ENCODE measurements around the gene MDN1.
"Not testable (repeated sequence)": the region's sequence is repeated elsewhere in the genome, so short reads cannot be mapped to it uniquely, and the experiment has no call there.

The MDN1 gene

DNA sequence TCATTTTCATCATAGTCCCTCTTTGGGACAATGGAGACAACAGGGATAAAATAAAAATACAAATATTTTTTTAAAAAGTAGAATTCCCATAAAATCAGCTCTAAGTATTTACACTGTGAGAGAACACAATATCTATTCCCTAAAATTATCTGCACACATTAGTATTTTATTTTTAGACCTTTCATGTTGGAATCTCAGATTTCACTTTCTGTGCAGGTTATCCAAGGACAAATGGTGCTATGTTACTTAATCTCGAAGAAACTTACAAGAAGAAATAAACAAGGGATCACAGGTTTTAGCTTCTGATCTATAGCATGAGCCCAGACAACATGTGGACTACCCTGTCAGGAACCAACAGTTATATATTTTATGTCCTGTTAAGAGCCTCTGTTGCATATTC is 158.0 kb downstream of the MDN1 start:
- no peak overlapping the region for H3K4me3 Mint-ChIP-seq
- H3K36me3 Mint-ChIP-seq (ENCODE audit: low read depth) = peaks cover 87% of the 10 kb centered on the region
- no peaks in the 10 kb centered on the region for H3K9me3 Mint-ChIP-seq
- intact Hi-C loops (cut with micrococcal nuclease) = no loop called here
- no peaks in the 10 kb centered on the region for H3K27me3 Mint-ChIP-seq
- no peaks in the 10 kb centered on the region for H3K4me1 Mint-ChIP-seq (ENCODE audit: low read depth)
- no peak overlapping the region for H3K27ac Mint-ChIP-seq

DNA sequence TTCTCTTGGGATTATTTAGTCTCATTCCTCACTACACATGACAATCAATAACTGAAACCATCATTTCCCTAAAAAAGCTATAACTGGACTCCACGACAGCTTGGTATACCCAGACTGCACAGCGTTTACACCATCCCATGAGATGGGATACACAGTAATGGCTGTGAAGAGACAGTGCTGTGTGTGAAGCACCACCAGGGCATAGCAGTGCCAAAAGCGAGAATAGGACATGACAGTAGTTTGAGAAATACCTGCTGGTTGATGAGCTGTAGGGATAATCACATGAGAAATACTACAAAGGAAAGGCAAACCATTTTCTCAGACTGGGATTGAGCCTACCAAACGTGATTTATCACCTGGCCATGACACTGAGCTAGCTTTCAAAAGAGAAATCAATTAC is 158.6 kb downstream of the MDN1 start:
- no peaks in the 10 kb centered on the region for H3K9me3 Mint-ChIP-seq
- H3K27ac Mint-ChIP-seq = no peak overlapping the region
- no peak overlapping the region for H3K4me3 Mint-ChIP-seq
- peaks cover 87% of the 10 kb centered on the region for H3K36me3 Mint-ChIP-seq (ENCODE audit: low read depth)
- intact Hi-C loops (cut with micrococcal nuclease) = no loop called here
- no peaks in the 10 kb centered on the region for H3K4me1 Mint-ChIP-seq (ENCODE audit: low read depth)
- H3K27me3 Mint-ChIP-seq = no peaks in the 10 kb centered on the region

DNA sequence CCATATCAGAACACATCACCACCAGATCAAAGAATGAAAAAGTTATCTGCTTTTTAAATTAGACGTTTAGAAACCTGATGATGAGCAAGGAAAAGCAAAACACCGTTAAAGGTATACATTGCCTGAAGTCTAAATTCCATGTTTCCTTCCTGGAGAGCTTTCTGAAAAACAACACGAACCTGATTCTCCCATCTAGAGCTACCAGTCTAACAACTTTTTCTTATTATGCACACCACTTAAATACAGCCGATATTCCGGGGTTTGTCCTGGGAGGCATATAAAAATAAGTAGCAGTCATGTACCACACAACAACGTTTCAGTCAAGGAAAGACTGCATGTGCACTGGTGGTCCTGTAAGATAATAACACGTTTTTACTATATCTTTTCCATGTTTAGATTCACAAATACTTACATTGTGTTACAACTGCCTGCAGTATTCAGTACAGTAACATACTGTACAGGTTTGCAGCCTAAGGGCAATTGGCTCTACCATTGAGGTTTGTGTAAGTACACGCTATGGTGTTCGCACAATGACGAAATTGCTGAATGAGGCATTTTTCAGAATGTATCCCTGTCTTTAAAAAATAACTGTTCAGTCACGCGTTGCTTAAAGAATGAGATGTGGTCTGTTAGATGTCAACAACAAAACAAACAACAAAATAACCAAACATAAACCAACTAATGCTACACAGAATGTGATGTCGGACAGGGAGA is 162.0 kb downstream of the MDN1 start:
- no peak overlapping the region for H3K27ac Mint-ChIP-seq
- intact Hi-C loops (cut with micrococcal nuclease) = no loop called here
- H3K36me3 Mint-ChIP-seq (ENCODE audit: low read depth) = peaks cover 93% of the 10 kb centered on the region
- no peaks in the 10 kb centered on the region for H3K9me3 Mint-ChIP-seq
- no peaks in the 10 kb centered on the region for H3K27me3 Mint-ChIP-seq
- no peaks in the 10 kb centered on the region for H3K4me1 Mint-ChIP-seq (ENCODE audit: low read depth)
- no peak overlapping the region for H3K4me3 Mint-ChIP-seq

DNA sequence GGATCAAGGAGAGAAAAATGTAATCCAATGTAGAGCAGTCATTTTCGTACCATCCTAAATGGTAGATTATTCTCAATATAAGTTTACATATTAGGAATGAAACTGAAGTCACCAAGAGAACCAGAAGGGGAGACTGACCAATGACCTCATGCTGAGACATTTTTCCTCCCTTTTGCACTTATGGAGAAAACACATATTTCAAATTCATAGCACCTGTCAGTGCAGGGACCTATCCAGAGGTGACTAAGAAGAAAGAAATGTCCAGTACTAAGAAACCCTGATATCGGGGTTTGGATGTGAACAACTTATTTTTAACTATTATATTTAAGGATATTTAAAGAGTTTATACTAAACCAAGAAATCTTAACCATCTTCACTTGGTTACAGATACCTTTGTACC is 164.5 kb downstream of the MDN1 start:
- intact Hi-C loops (cut with micrococcal nuclease) = no loop called here
- Mint-ChIP-seq H3K4me1 (ENCODE audit: low read depth) (no peaks in the 10 kb centered on the region), H3K9me3 (no peaks in the 10 kb centered on the region), H3K36me3 (ENCODE audit: low read depth) (peaks cover 95% of the 10 kb centered on the region), H3K27ac (no peak overlapping the region), H3K4me3 (no peak overlapping the region), H3K27me3 (no peaks in the 10 kb centered on the region)

DNA sequence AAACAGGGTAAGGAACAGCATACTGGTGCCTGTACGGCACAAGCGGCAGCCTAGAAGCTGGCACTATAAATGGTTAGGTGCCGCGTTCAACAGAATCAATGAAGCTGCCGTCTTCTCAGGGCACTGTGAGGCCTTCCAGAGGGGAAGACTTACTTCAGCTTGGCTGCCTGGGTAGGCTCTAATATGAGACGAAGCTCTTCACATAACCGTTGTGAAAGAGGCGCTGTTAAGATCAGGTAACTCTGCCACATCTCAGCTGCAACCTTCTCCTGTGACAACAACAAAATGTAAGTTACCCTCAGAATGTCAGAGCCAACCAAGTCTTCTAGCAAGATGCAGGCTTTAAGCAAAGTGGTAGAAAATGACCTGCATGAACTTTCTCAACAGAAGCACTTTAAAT is 169.0 kb downstream of the MDN1 start:
- peaks cover 87% of the 10 kb centered on the region for H3K36me3 Mint-ChIP-seq (ENCODE audit: low read depth)
- no peaks in the 10 kb centered on the region for H3K9me3 Mint-ChIP-seq
- no peaks in the 10 kb centered on the region for H3K27me3 Mint-ChIP-seq
- no peak overlapping the region for H3K4me3 Mint-ChIP-seq
- no peak overlapping the region for H3K27ac Mint-ChIP-seq
- no peaks in the 10 kb centered on the region for H3K4me1 Mint-ChIP-seq (ENCODE audit: low read depth)
- intact Hi-C loops (cut with micrococcal nuclease) = no loop called here

DNA sequence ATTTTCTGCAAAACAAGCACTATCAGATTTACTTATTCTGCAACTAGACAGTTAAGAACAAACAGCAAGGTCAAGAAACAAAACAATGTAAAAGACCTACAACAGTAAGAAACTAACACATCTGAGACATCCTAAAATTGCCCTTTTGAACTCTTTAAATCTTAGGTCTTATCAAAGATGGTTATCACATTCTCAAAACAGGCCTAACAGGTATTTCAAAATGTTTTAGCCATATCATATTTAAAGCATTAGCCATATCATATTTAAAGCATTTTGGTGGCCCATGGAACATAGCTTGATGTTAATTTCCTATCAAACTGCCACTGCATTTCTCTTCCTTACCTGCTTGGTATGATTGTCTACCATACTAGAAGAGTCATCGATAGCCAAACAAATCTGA is 169.9 kb downstream of the MDN1 start:
- no peaks in the 10 kb centered on the region for H3K9me3 Mint-ChIP-seq
- intact Hi-C loops (cut with micrococcal nuclease) = no loop called here
- no peaks in the 10 kb centered on the region for H3K4me1 Mint-ChIP-seq (ENCODE audit: low read depth)
- H3K27ac Mint-ChIP-seq = no peak overlapping the region
- H3K4me3 Mint-ChIP-seq = no peak overlapping the region
- H3K36me3 Mint-ChIP-seq (ENCODE audit: low read depth) = peaks cover 83% of the 10 kb centered on the region
- no peaks in the 10 kb centered on the region for H3K27me3 Mint-ChIP-seq

DNA sequence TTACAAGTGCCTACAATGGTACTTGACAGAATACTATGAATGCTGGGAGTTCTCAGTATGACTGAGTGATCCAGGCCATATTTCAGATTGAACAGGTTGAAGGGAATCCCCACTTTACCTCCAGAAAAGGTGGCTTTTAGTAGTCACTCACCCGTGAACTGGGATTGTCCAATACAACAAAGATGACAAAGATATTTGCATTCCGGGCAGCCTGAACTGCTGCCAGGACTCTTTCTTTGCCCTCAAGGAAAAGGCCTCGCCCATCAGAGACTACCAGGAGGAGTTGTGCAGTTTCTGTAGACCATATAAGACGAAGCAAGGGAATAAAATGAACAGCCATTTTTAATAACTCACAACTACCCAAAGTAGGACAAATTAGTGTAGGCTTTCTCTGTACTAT is 174.7 kb downstream of the MDN1 start:
- Mint-ChIP-seq H3K4me3 (no peak overlapping the region), H3K4me1 (ENCODE audit: low read depth) (no peaks in the 10 kb centered on the region), H3K27ac (no peak overlapping the region), H3K36me3 (ENCODE audit: low read depth) (peaks cover 55% of the 10 kb centered on the region), H3K27me3 (no peaks in the 10 kb centered on the region), H3K9me3 (no peaks in the 10 kb centered on the region)
- intact Hi-C loops (cut with micrococcal nuclease) = no loop called here

DNA sequence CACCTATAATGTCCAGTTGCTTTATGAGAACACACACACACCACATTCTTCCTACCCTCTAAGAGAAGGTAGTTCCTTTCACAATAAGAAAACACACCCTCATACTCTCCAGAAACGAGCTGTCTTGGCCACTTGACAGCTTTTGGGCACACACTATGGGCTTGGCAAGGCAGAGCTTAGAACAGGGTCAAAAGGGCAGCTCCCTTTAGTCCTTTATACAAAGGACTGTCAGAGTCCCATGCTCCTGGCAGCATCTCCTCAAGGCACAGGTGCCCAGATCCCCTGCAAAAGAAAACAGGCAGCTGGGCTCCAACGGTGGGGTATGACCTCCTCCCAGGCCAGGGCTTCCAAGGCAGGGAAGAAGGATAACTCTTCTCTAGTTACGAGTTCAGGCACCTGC is 176.2 kb downstream of the MDN1 start:
- no peaks in the 10 kb centered on the region for H3K27me3 Mint-ChIP-seq
- no peak overlapping the region for H3K4me3 Mint-ChIP-seq
- no peak overlapping the region for H3K27ac Mint-ChIP-seq
- peaks cover 56% of the 10 kb centered on the region for H3K36me3 Mint-ChIP-seq (ENCODE audit: low read depth)
- intact Hi-C loops (cut with micrococcal nuclease) = no loop called here
- peaks cover 12% of the 10 kb centered on the region for H3K4me1 Mint-ChIP-seq (ENCODE audit: low read depth)
- H3K9me3 Mint-ChIP-seq = no peaks in the 10 kb centered on the region

DNA sequence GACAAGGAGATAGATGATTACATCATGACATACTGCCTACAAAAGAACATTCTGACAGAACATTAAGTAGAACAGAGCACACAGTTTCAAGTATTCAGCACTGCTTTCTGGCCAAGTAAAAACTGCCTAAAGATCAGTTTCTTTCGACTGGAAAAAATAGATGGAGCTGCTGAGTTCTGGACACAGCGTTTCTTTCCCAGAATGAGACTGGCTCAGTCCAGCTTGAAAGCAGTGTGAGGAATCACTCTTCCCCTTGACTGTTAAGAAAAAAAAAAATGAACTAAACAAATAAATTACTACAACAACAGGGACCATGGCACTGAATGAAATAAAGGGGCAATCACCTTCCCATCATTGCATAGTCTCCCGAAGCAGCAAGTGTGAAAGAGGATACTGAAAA is 176.6 kb downstream of the MDN1 start:
- no peaks in the 10 kb centered on the region for H3K9me3 Mint-ChIP-seq
- no peaks in the 10 kb centered on the region for H3K27me3 Mint-ChIP-seq
- H3K27ac Mint-ChIP-seq = no peak overlapping the region
- peaks cover 12% of the 10 kb centered on the region for H3K4me1 Mint-ChIP-seq (ENCODE audit: low read depth)
- intact Hi-C loops (cut with micrococcal nuclease) = no loop called here
- H3K36me3 Mint-ChIP-seq (ENCODE audit: low read depth) = peaks cover 55% of the 10 kb centered on the region
- no peak overlapping the region for H3K4me3 Mint-ChIP-seq

DNA sequence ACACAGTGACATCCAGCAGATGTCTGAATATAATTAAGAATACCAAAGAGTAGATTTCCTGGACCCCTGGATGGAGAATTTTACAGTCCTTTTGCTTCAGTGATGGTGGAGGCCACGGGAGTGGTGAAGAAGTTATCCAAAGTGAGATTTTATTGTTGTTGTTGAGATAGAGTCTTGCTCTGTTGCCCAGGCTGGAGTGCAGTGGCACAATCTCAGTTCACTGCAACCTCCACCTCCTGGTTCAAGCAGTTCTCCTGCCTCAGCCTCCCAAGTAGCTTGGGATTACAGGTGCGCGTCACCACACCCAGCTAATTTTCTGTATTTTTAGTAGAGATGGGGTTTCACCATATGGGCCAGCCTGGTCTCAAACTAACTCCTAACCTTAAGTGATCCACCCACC is 178.0 kb downstream of the MDN1 start:
- H3K4me3 Mint-ChIP-seq; H3K27me3 Mint-ChIP-seq; H3K27ac Mint-ChIP-seq; H3K9me3 Mint-ChIP-seq; intact Hi-C loops (cut with micrococcal nuclease): not testable (repeated sequence)
- peaks cover 45% of the 10 kb centered on the region for H3K36me3 Mint-ChIP-seq (ENCODE audit: low read depth)
- H3K4me1 Mint-ChIP-seq (ENCODE audit: low read depth) = peaks cover 12% of the 10 kb centered on the region

DNA sequence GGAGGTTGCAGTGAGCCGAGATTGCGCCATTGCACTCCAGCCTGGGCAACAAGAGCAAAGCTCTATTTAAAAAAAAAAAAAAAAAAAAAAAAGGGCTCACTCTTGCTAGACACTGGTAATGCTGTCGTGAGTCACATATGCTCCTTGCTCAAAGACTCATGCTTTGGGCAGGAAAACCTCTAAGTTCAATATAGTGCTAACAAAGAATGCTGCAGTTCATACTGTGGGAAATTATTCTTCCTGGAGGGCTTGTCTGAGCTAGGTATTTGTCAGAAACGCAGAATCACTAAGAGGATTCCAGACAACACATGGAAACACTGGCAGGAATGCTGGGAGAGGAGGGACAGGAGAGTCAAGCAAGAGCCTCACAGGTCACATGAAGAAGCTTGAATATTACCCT is 178.8 kb downstream of the MDN1 start:
- intact Hi-C loops (cut with micrococcal nuclease) = no loop called here
- Mint-ChIP-seq H3K27ac (no peak overlapping the region), H3K9me3 (no peaks in the 10 kb centered on the region), H3K27me3 (no peaks in the 10 kb centered on the region), H3K4me3 (no peak overlapping the region), H3K36me3 (ENCODE audit: low read depth) (peaks cover 45% of the 10 kb centered on the region), H3K4me1 (ENCODE audit: low read depth) (peaks cover 14% of the 10 kb centered on the region)

DNA sequence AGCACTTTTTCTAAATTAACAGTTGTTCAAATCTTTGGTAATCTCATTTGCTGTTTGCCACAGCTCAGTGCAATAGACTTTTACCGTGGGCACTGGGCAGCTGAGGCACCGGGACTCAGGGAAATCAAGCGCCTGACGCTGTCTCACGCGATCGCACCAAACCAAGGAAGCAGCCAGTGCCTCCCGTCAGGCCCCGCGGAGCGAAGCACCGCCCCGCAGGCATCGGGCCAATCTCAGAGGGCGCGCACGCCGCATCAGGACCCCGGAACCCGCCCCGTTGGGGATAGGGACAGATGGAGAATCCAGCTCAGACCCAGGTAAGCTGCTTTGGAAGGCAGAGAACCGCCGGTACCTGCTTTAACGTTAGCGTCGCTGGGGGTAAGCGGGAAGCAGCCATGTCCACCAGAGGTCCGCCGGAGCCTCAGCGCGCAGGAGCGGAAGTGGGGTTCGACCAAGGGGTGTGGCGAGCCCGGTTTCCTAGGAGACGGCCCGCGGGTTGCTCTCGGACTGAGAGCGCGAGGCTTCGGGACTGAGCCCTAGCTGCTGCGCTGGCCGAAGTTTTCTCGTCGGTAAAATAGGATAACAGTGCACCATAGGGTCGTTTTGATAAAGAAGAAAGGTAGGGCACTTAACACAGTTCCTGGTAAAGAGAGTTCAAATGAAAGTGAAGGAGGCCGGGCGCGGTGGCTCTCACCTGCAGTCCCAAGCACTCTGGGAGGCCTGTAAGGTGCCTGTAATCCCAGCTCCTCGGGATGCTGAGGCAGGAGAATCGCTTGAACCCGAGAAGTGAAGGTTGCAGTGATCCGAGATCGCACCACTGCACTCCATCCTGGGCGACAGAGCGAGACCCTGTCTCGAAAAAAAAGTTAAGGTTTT is 181.0 kb downstream of the MDN1 start, which contains the start of gene LYRM2:
TSS of gene LYRM2 (minus strand) at position 428 of the 876 bp plus-strand sequence. CDS start at position 397, 31 bp downstream.
- H3K27me3 Mint-ChIP-seq = no peaks in the 10 kb centered on the region
- intact Hi-C loops (cut with micrococcal nuclease) = loop anchor here (5.0 kb wide), 1 partner anchor 179 kb away; the partner anchor contains the start of gene MDN1
- H3K27ac Mint-ChIP-seq = peak within 1 kb of the TSS; percentile 97
- H3K4me3 Mint-ChIP-seq = peak within 1 kb of the TSS; percentile 86
- H3K4me1 Mint-ChIP-seq (ENCODE audit: low read depth) = peaks cover 17% of the 10 kb centered on the region
- H3K36me3 Mint-ChIP-seq (ENCODE audit: low read depth) = peaks cover 42% of the 10 kb centered on the region
- no peaks in the 10 kb centered on the region for H3K9me3 Mint-ChIP-seq

DNA sequence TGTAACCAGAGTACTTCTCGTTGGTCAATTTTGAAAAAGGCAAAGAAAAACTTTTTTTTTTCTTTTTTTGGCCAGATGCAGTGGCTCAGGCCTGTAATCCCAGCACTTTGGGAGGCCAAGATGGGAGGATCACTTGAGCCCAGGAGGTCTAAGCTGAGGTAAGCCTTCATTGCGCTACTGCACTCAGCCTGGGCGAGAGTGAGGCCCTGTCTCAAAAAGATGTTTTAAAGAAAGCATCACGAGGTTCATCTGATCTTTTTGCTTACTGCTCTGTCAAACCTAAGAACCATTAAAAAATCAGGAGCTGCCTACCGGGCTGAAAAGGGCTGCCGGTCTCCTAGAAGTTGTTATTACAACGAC is 181.7 kb downstream of the MDN1 start:
- intact Hi-C loops (cut with micrococcal nuclease) = loop anchor here (5.0 kb wide), 1 partner anchor 179 kb away; the partner anchor contains the start of gene MDN1
- Mint-ChIP-seq H3K27me3 (no peaks in the 10 kb centered on the region), H3K4me3 (peak overlapping the region; percentile 86), H3K27ac (peak overlapping the region; percentile 97), H3K4me1 (ENCODE audit: low read depth) (peaks cover 17% of the 10 kb centered on the region), H3K36me3 (ENCODE audit: low read depth) (peaks cover 39% of the 10 kb centered on the region), H3K9me3 (no peaks in the 10 kb centered on the region)

DNA sequence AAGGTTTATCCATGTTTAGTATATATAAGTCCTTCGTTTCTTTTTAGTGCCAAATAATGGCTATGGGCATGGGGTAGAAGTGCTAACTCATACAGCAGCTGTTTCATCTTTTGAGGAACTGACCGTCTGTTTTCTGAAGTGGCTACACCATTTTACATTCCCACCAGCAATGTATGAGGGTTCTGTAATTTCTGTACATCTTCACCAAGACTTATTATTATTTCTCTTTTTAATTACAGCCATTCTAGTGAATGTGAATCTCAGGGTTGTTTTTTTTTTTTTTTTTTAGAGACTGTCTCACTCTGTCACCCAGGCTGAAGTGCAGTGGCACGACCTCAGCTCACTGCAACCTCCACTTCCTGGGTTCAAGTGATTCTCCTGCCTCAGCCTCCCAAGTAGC is 183.2 kb downstream of the MDN1 start:
- not testable (repeated sequence) for H3K27me3 Mint-ChIP-seq, H3K9me3 Mint-ChIP-seq, H3K27ac Mint-ChIP-seq, H3K4me3 Mint-ChIP-seq
- intact Hi-C loops (cut with micrococcal nuclease) = loop anchor here (5.0 kb wide), 1 partner anchor 181 kb away; the partner anchor contains the start of gene MDN1
- peaks cover 42% of the 10 kb centered on the region for H3K36me3 Mint-ChIP-seq (ENCODE audit: low read depth)
- H3K4me1 Mint-ChIP-seq (ENCODE audit: low read depth) = peaks cover 17% of the 10 kb centered on the region
